ENCODE data around the gene KIAA1549. TPM values are rescaled to one million over a fixed set of nuclear protein-coding genes. Genes with fewer than 3 reads are reported as not detected.

The KIAA1549 gene
- total and polyA plus RNA-seq, 2 of the 8 experiments (the other 6 are each of a cell fraction or from before 2014, with no cell fraction given): 6.5 to 17.3 TPM

DNA sequence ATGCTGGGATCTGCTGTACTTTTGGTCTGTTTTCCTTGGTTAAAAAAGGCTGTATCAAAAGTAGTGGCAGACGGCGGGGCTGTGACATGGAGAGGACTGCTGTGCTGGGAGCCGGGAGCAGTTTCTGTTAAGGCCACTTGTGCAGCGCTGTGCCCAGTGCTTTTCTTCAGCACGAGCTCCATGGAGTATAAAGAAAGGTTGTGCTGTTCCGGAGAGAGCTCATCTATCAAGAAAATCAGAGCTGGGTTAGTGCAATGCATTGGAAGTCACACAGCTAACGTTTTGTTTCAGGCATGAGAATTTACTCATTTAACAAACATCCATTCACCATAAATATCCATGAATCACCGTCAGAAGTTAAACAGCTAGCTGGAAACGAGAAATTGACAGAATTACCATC, 62.0 kb downstream of the KIAA1549 start (continued):
- TF ChIP-seq ATF2 (IDR thresholded peaks at IDR 0.05; ENCODE audit: low read length) (no peak), USF2 (IDR thresholded peaks at IDR 0.05; ENCODE audit: low read length) (no peak), ZNF274 (IDR thresholded peaks at IDR 0.05; ENCODE audit: borderline replicate concordance, extremely low read depth, low read length) (no peak), KDM1A (IDR thresholded peaks at IDR 0.05; ENCODE audit: borderline replicate concordance, low read length) (no peak), JUN (IDR thresholded peaks at IDR 0.05; ENCODE audit: low read depth, low read length) (no peak), CREB1 (IDR thresholded peaks at IDR 0.05) (no peak)

Data from H1 (cell line).